Gastroesophageal sphincter (tissue), 3 donors: ENCODE measurements around the gene CATSPER4.

Source experiments
- CTCF ChIP-seq, 4 experiments: fragments of 200-600 bp in 2 of 4; fragments of 450-650 bp in 2 of 4; sonication (generic) in 1 of 4; IDR thresholded peaks; one replicate each; pipeline ENCODE4 v1.5.1; 2017 to 2019; ENCODE audit warnings: antibody characterized with exemption in 4 of 4, mild to moderate bottlenecking in 2 of 4, moderate library complexity in 2 of 4
- EP300 ChIP-seq: sonication (generic); formaldehyde crosslinking; IDR thresholded peaks from one replicate; pipeline ENCODE4 v1.6.1; 2017; ENCODE audit warnings: antibody characterized with exemption, mild to moderate bottlenecking
- POLR2A ChIP-seq, 2 donors: fragments of 450-650 bp; IDR thresholded peaks; one replicate each; pipeline ENCODE4 v1.6.1; 2017; ENCODE audit warnings: antibody characterized with exemption in 2 of 2, mild to moderate bottlenecking in 2 of 2, moderate library complexity in 1 of 2
- POLR2AphosphoS5 ChIP-seq: sonication (generic); formaldehyde crosslinking; IDR thresholded peaks from one replicate; pipeline ENCODE4 v1.6.1; 2017; ENCODE audit warnings: antibody characterized with exemption

GRCh38 chr1:26233903-26234643, 43.7 kb downstream of the CATSPER4 start, which contains the start of gene CEP85:
- TF ChIP-seq CTCF (IDR thresholded peaks at IDR 0.05) (peak in 3 of 4 experiments; percentile 78 to 84 (median 78)), POLR2AphosphoS5 (peak; percentile 55), EP300 (no peak), POLR2A (IDR thresholded peaks at IDR 0.05) (peak; percentile 58 to 63)
